Measurements from ENCODE around the gene PBX3. TPM values are rescaled to one million over a fixed set of nuclear protein-coding genes. Genes with fewer than 3 reads are reported as not detected.

PBX3 gene
- total RNA-seq, 5 donors from 2014 or later (not counting 1 experiment from before 2014, with no cell fraction given): 12.3 to 30.6 (median 19.0) TPM

- H3K27ac ChIP-seq (ENCODE audit: low read length): no peak overlapping the region
- Mint-ChIP-seq H3K4me3 (no peak overlapping the region), H3K27ac (no peak overlapping the region), H3K27me3 (no peaks in the 10 kb centered on the region), H3K36me3 (peaks cover 11% of the 10 kb centered on the region), H3K4me1 (peaks cover 0 to 5% (median 0%) of the 10 kb centered on the region in 3 donors), H3K9me3 (peaks cover 0 to 6% (median 0%) of the 10 kb centered on the region in 3 donors)
- POLR2A ChIA-PET: no interaction called here
- CTCF ChIA-PET: no interaction called here
- no peaks in the 10 kb centered on the region for H3K9me3 ChIP-seq
- H3K4me3 ChIP-seq (ENCODE audit: control insufficient read depth in 1 of 2, extremely low read depth in 1 of 2, low read length in 1 of 2): no peak overlapping the region
- DNase-seq (no peak), ATAC-seq (replicated peaks in 1 of 4) (no peak)
- no peaks in the 10 kb centered on the region for H3K27me3 ChIP-seq (replicated peaks in 1 of 2; ENCODE audit: control insufficient read depth in 2 of 2, extremely low read depth in 1 of 2, insufficient read depth in 2 of 2, low read length in 1 of 2)
- H3K36me3 ChIP-seq (ENCODE audit: control insufficient read depth in 2 of 2, extremely low read depth in 1 of 2, insufficient read depth in 1 of 2, low read length in 1 of 2): no peaks in the 10 kb centered on the region
- H3K4me1 ChIP-seq (ENCODE audit: control insufficient read depth in 1 of 2, extremely low read depth in 1 of 2, insufficient read depth in 2 of 2, low read length in 2 of 2): no peaks in the 10 kb centered on the region
Observed at GRCh38 chr9:125861405-125862058, 114.4 kb downstream of the PBX3 start.

GRCh38 chr9:125863923-125864322 is 116.8 kb downstream of the PBX3 start:
- peaks cover 0 to 6% (median 0%) of the 10 kb centered on the region in 3 donors for H3K9me3 Mint-ChIP-seq
- no peaks in the 10 kb centered on the region for H3K36me3 ChIP-seq (ENCODE audit: control insufficient read depth in 2 of 2, extremely low read depth in 1 of 2, insufficient read depth in 1 of 2, low read length in 1 of 2)
- H3K27me3 ChIP-seq (replicated peaks in 1 of 2; ENCODE audit: control insufficient read depth in 2 of 2, extremely low read depth in 1 of 2, insufficient read depth in 2 of 2, low read length in 1 of 2): no peaks in the 10 kb centered on the region
- no peaks in the 10 kb centered on the region for H3K4me1 ChIP-seq (ENCODE audit: control insufficient read depth in 1 of 2, extremely low read depth in 1 of 2, insufficient read depth in 2 of 2, low read length in 2 of 2)
- WGBS (ENCODE audit: insufficient coverage): 80% methylated on average over 1 of the region's 1 CpG
- H3K36me3 Mint-ChIP-seq: peaks cover 11% of the 10 kb centered on the region
- ATAC-seq (replicated peaks in 1 of 4): no peak
- H3K27ac ChIP-seq (ENCODE audit: low read length): no peak overlapping the region
- no peaks in the 10 kb centered on the region for H3K9me3 ChIP-seq
- H3K27me3 Mint-ChIP-seq: no peaks in the 10 kb centered on the region
- ChIA-PET POLR2A (no interaction called here), CTCF (no interaction called here)
- peaks cover 3 to 22% (median 5%) of the 10 kb centered on the region in 3 donors for H3K4me1 Mint-ChIP-seq
- no peak overlapping the region for H3K4me3 ChIP-seq (ENCODE audit: control insufficient read depth in 1 of 2, extremely low read depth in 1 of 2, low read length in 1 of 2)
- DNase-seq: no peak
- no peak overlapping the region for H3K4me3 Mint-ChIP-seq
- H3K27ac Mint-ChIP-seq: no peak overlapping the region

DNA sequence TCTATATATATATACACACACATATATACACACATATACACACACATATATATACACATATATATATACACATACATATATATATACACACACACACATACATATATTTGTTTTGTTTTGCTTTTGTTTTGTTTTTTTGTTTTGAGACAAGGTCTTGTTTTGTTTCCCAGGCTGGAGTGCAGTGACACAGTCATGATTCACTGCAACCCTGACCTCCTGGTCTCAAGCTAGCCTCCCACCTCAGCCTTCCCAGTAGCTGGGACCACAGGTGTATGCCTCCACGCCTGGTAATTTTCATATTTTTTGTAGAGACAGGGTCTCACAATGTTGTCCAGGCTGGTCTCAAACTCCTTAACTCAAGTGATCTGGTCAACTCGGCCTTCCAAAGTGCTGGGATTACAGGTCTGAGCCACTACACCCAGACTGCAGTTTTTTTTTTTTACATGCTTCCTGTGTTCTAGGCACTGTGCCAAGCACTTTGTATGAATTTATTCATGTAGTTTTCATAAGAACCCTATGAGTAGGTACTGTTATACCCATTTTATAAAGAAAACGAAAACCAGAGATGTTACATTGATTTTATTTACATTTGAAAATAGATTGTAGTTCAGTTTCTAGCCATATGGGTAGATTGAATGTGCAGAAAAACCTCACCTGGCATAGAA is 120.7 kb downstream of the PBX3 start:
- no peak overlapping the region for H3K27ac ChIP-seq (ENCODE audit: low read length)
- no peak overlapping the region for H3K4me3 Mint-ChIP-seq
- DNase-seq: peak in 1 of 35 experiments; percentile 21
- H3K4me1 Mint-ChIP-seq: peaks cover 3 to 22% (median 5%) of the 10 kb centered on the region in 3 donors
- H3K4me3 ChIP-seq (ENCODE audit: control insufficient read depth in 1 of 2, extremely low read depth in 1 of 2, low read length in 1 of 2): no peak overlapping the region
- ChIA-PET POLR2A (no interaction called here), CTCF (interaction anchor here in 1 of 2 donors (0.6 kb wide), 1 partner anchor 642 kb away, joined by 6 read pairs; no protein-coding TSS in a partner anchor)
- ATAC-seq (replicated peaks in 1 of 4): no peak
- no peaks in the 10 kb centered on the region for H3K4me1 ChIP-seq (ENCODE audit: control insufficient read depth in 1 of 2, extremely low read depth in 1 of 2, insufficient read depth in 2 of 2, low read length in 2 of 2)
- no peaks in the 10 kb centered on the region for H3K9me3 Mint-ChIP-seq
- H3K27me3 ChIP-seq (replicated peaks in 1 of 2; ENCODE audit: control insufficient read depth in 2 of 2, extremely low read depth in 1 of 2, insufficient read depth in 2 of 2, low read length in 1 of 2): no peaks in the 10 kb centered on the region
- H3K36me3 Mint-ChIP-seq: peaks cover 2% of the 10 kb centered on the region
- H3K36me3 ChIP-seq (ENCODE audit: control insufficient read depth in 2 of 2, extremely low read depth in 1 of 2, insufficient read depth in 1 of 2, low read length in 1 of 2): no peaks in the 10 kb centered on the region
- H3K27ac Mint-ChIP-seq: no peak overlapping the region
- H3K27me3 Mint-ChIP-seq: no peaks in the 10 kb centered on the region
- WGBS (ENCODE audit: insufficient coverage): 80% methylated on average over 1 of the region's 3 CpGs
- no peaks in the 10 kb centered on the region for H3K9me3 ChIP-seq

DNA sequence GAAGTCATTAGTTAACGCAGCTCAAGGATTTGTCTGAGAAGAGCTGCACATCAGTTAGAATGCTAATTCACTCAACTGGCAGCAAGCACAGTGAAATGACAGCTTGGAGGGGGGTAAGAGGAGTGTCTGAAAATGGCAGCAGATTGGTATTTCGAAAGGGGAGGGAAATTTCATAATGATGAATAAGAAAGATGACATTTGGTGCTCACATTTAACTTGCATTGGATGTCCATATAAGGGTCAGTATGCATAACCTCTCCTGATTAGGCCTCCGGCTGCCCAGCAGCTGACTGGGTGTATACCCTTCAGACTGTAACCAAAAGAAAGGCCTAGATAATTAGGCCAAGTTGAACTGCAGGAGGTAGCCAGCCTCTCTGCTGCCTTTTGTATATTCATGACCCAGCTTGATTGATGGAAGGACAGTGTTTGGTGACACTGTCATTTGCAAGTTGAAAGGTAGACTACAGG is 131.0 kb downstream of the PBX3 start:
- Histone ChIP-seq H3K4me1 (ENCODE audit: control insufficient read depth in 1 of 2, extremely low read depth in 1 of 2, insufficient read depth in 2 of 2, low read length in 2 of 2) (no peaks in the 10 kb centered on the region), H3K4me3 (ENCODE audit: control insufficient read depth in 1 of 2, extremely low read depth in 1 of 2, low read length in 1 of 2) (no peak overlapping the region), H3K27ac (ENCODE audit: low read length) (no peak overlapping the region), H3K36me3 (ENCODE audit: control insufficient read depth in 2 of 2, extremely low read depth in 1 of 2, insufficient read depth in 1 of 2, low read length in 1 of 2) (no peaks in the 10 kb centered on the region), H3K9me3 (no peaks in the 10 kb centered on the region), H3K27me3 (replicated peaks in 1 of 2; ENCODE audit: control insufficient read depth in 2 of 2, extremely low read depth in 1 of 2, insufficient read depth in 2 of 2, low read length in 1 of 2) (no peaks in the 10 kb centered on the region)
- 100% methylated on average over 2 of the region's 3 CpGs for WGBS (ENCODE audit: insufficient coverage)
- Mint-ChIP-seq H3K9me3 (no peaks in the 10 kb centered on the region), H3K27me3 (no peaks in the 10 kb centered on the region), H3K36me3 (peaks cover 5% of the 10 kb centered on the region), H3K4me3 (no peak overlapping the region), H3K27ac (no peak overlapping the region), H3K4me1 (no peaks in the 10 kb centered on the region)
- DNase-seq: no peak
- CTCF ChIA-PET: no interaction called here
- no peak for ATAC-seq (replicated peaks in 1 of 4)
- POLR2A ChIA-PET: no interaction called here

DNA sequence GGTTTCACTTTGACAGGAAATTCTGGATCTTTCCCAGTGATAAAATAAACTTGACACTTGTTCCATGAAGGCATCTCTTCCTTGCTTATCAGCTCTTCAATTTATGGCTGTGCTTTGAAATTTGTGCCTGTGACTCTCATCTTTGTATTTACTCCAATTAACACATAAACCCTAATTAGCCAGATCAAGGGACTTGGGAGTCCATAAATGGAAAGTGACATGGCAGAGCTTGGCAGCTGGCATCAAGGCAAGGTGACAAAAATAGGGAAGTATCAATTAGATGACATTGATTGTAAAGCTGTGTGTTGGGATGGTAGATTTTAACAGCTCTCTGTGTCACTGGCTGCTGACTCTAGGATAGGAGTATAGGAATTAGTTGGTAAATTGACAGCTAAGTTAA is 133.9 kb downstream of the PBX3 start:
- ATAC-seq (replicated peaks in 1 of 4): no peak
- Histone ChIP-seq H3K4me3 (ENCODE audit: control insufficient read depth in 1 of 2, extremely low read depth in 1 of 2, low read length in 1 of 2) (no peak overlapping the region), H3K27ac (ENCODE audit: low read length) (no peak overlapping the region), H3K27me3 (replicated peaks in 1 of 2; ENCODE audit: control insufficient read depth in 2 of 2, extremely low read depth in 1 of 2, insufficient read depth in 2 of 2, low read length in 1 of 2) (no peaks in the 10 kb centered on the region), H3K36me3 (ENCODE audit: control insufficient read depth in 2 of 2, extremely low read depth in 1 of 2, insufficient read depth in 1 of 2, low read length in 1 of 2) (no peaks in the 10 kb centered on the region), H3K4me1 (ENCODE audit: control insufficient read depth in 1 of 2, extremely low read depth in 1 of 2, insufficient read depth in 2 of 2, low read length in 2 of 2) (no peaks in the 10 kb centered on the region), H3K9me3 (no peaks in the 10 kb centered on the region)
- H3K27me3 Mint-ChIP-seq: peaks cover 0 to 2% of the 10 kb centered on the region in 2 donors
- no peaks in the 10 kb centered on the region for H3K4me1 Mint-ChIP-seq
- H3K27ac Mint-ChIP-seq: no peak overlapping the region
- H3K36me3 Mint-ChIP-seq: peaks cover 5% of the 10 kb centered on the region
- no peaks in the 10 kb centered on the region for H3K9me3 Mint-ChIP-seq
- H3K4me3 Mint-ChIP-seq: no peak overlapping the region
- ChIA-PET CTCF (no interaction called here), POLR2A (interaction anchor here in 1 of 2 donors (0.6 kb wide), 1 partner anchor 656 kb away, joined by 3 read pairs; no protein-coding TSS in a partner anchor)
- no peak for DNase-seq

DNA sequence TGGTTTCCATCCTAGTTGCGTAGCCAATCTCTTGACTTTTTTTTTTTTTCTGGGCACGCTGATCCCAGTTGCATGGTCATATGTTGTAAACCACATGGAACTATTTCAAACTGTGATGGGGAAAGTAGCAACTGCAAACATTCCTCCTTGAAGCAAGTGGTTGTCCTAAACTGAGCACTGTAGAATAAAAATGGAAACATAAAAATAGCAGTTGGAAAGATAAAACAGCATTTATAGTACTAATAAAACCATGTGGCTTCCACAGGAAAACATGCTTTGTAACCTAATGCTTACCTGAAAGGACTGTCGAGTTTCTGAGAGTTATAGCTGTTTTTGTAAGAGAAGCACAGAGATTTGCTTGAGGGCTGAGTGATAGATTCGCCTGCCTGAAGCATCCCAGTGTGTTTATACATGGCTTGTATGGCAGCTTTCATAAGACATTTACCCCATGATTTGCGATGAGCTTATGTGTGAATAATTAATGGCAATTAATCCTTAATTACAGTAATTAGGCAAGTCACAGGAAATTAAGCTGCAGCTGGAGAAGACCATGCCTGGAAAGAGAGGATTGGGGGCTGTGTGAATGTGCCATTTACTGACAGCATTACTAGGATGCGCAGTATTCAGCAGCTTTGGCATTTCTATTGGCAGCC is 136.5 kb downstream of the PBX3 start:
- WGBS (ENCODE audit: insufficient coverage): 100% methylated on average over 2 of the region's 6 CpGs
- Histone ChIP-seq H3K27me3 (replicated peaks in 1 of 2; ENCODE audit: control insufficient read depth in 2 of 2, extremely low read depth in 1 of 2, insufficient read depth in 2 of 2, low read length in 1 of 2) (no peaks in the 10 kb centered on the region), H3K4me3 (ENCODE audit: control insufficient read depth in 1 of 2, extremely low read depth in 1 of 2, low read length in 1 of 2) (no peak overlapping the region), H3K27ac (ENCODE audit: low read length) (no peak overlapping the region), H3K9me3 (no peaks in the 10 kb centered on the region), H3K4me1 (ENCODE audit: control insufficient read depth in 1 of 2, extremely low read depth in 1 of 2, insufficient read depth in 2 of 2, low read length in 2 of 2) (no peaks in the 10 kb centered on the region), H3K36me3 (ENCODE audit: control insufficient read depth in 2 of 2, extremely low read depth in 1 of 2, insufficient read depth in 1 of 2, low read length in 1 of 2) (no peaks in the 10 kb centered on the region)
- ATAC-seq (replicated peaks in 1 of 4): no peak
- DNase-seq: no peak
- H3K4me3 Mint-ChIP-seq: no peak overlapping the region
- H3K9me3 Mint-ChIP-seq: no peaks in the 10 kb centered on the region
- H3K27me3 Mint-ChIP-seq: peaks cover 8 to 11% of the 10 kb centered on the region in 2 donors
- ChIA-PET POLR2A (no interaction called here), CTCF (no interaction called here)
- H3K27ac Mint-ChIP-seq: no peak overlapping the region
- H3K36me3 Mint-ChIP-seq: peaks cover 3% of the 10 kb centered on the region
- H3K4me1 Mint-ChIP-seq: peaks cover under 1 to 7% (median under 1%) of the 10 kb centered on the region in 3 donors
